ENCODE results near the gene RAB11FIP2. TPM values are rescaled to one million over a fixed set of nuclear protein-coding genes. Genes with fewer than 3 reads are reported as not detected.

RAB11FIP2 gene
- total RNA-seq, 4 donors from 2014 or later = 27.4 to 52.9 (median 39.8) TPM

DNA sequence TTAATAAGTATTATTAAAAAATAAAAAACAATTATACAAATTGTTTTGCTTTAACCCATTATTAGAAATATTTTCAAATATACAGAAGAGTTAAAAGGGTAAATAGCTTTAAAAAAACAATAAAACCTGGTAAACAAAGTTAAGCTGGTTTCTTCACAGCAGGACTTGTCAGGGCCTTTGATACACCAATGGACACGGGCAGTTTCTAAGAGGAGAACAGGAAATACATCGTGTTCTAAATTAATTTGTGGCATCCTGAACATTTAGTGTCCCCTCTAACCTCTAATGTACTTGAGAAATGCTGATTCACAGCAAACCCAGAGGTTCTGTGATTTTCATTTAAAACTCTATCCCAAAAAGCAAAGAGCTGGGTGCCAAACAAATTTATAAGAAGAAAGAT lies 80.8 kb downstream of the RAB11FIP2 start:
- no peak for DNase-seq
- H3K27me3 ChIP-seq = no peaks in the 10 kb centered on the region
- peaks cover 6 to 8% of the 10 kb centered on the region in 2 donors for H3K4me1 ChIP-seq
- no peaks in the 10 kb centered on the region for H3K36me3 ChIP-seq
- no peak overlapping the region for H3K4me3 ChIP-seq (replicated peaks in 1 of 3)
- 61 to 63% methylated on average over 2 of the region's 2 CpGs for WGBS, 2 donors
- H3K9me3 ChIP-seq = no peaks in the 10 kb centered on the region
- TF ChIP-seq, protein P1, sequence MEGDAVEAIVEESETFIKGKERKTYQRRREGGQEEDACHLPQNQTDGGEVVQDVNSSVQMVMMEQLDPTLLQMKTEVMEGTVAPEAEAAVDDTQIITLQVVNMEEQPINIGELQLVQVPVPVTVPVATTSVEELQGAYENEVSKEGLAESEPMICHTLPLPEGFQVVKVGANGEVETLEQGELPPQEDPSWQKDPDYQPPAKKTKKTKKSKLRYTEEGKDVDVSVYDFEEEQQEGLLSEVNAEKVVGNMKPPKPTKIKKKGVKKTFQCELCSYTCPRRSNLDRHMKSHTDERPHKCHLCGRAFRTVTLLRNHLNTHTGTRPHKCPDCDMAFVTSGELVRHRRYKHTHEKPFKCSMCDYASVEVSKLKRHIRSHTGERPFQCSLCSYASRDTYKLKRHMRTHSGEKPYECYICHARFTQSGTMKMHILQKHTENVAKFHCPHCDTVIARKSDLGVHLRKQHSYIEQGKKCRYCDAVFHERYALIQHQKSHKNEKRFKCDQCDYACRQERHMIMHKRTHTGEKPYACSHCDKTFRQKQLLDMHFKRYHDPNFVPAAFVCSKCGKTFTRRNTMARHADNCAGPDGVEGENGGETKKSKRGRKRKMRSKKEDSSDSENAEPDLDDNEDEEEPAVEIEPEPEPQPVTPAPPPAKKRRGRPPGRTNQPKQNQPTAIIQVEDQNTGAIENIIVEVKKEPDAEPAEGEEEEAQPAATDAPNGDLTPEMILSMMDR (IDR thresholded peaks at IDR 0.05) = no peak
- TF ChIP-seq POLR2A (IDR thresholded peaks at IDR 0.05) = no peak
- H3K27ac ChIP-seq = no peak overlapping the region
- intact Hi-C loops (cut with DNase I) = no loop called here

DNA sequence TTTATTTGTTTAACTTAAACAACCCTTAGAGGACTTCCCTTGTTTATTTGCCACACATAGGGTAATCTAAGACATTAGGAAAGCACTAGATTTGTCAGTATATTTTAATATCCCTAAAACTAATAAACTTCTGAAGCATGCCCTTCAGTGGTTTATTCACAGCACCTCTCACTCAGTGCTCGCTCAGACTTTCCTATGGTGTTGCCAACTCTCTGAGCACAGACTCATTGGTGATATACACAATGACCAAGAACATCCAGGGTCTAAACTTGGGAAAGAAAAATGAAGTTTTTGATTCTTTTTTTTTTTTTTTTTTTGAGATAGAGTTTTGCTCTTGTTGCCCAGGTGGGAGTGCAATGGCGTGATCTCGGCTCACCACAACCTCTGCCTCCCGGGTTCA lies 82.2 kb downstream of the RAB11FIP2 start:
- H3K4me1 ChIP-seq = peaks cover 6 to 8% of the 10 kb centered on the region in 2 donors
- no peak overlapping the region for H3K4me3 ChIP-seq (replicated peaks in 1 of 3)
- no peaks in the 10 kb centered on the region for H3K9me3 ChIP-seq
- peak; percentile 7 to 9 for DNase-seq
- 76% methylated on average over 4 of the region's 4 CpGs for WGBS, 2 donors
- no peak overlapping the region for H3K27ac ChIP-seq
- H3K36me3 ChIP-seq = no peaks in the 10 kb centered on the region
- H3K27me3 ChIP-seq = no peaks in the 10 kb centered on the region
- TF ChIP-seq, protein P1 (IDR thresholded peaks at IDR 0.05) = no peak
- no peak for TF ChIP-seq POLR2A (IDR thresholded peaks at IDR 0.05)
- intact Hi-C loops (cut with DNase I) = no loop called here

DNA sequence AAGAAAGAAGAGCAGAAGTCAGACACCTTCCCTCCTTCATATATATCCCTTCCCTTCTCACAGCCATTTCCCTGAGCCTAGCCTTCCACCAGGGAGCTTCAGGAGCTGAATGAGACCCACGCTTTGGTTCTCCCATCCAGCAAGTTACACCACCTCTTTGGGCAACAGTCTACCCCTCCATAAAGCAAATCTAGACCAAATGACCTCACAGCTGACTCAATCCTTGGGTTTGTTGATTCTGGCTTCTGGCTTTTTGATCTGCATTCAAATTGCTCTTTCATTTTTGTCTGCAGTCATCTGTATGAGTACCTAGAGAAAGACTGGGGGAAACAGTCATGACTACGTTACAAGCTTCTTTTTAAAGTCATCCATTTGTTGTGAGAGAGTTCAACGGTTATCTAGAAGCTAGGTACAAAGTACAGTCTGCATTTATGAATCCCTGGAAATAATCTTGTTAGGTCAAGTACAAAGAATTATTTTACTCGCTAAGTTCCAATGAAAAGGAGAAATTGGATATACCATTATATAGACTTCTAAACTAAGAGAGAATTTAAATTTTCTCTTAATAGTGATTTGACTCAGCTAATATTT lies 86.3 kb downstream of the RAB11FIP2 start:
- intact Hi-C loops (cut with DNase I) = no loop called here
- peaks cover 6 to 8% of the 10 kb centered on the region in 2 donors for H3K4me1 ChIP-seq

DNA sequence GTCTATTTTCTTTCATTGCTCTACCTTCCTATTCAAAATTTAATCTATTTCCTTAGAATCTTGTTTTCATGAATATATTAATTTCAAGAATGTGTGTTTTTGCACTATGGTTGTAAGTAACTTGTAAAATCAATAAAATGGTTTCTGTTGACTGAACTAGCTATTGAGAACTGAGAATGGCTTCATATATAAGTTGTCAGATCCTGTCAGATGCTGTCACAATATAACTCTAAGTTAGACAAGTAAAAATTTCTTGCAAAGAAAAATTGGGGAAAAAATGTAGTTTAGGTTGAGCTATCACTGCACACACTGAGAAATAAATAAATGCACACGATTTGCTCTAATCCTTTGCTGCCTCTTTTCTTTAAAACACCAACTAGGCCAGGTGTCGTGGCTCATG lies 89.8 kb downstream of the RAB11FIP2 start:
- TF ChIP-seq, protein P1 (IDR thresholded peaks at IDR 0.05) = no peak
- no peak for TF ChIP-seq POLR2A (IDR thresholded peaks at IDR 0.05)
- H3K4me3 ChIP-seq (replicated peaks in 1 of 3) = no peak overlapping the region
- no peak overlapping the region for H3K27ac ChIP-seq
- WGBS, 2 donors = 78 to 82% methylated on average over 2 of the region's 2 CpGs
- H3K27me3 ChIP-seq = no peaks in the 10 kb centered on the region
- no peaks in the 10 kb centered on the region for H3K9me3 ChIP-seq
- intact Hi-C loops (cut with DNase I) = no loop called here
- H3K4me1 ChIP-seq = no peaks in the 10 kb centered on the region
- H3K36me3 ChIP-seq = no peaks in the 10 kb centered on the region
- no peak for DNase-seq

More for the DNA sequence above, 86.3 kb downstream of the RAB11FIP2 start:
- no peak for DNase-seq
- Histone ChIP-seq H3K27me3 (no peaks in the 10 kb centered on the region), H3K36me3 (no peaks in the 10 kb centered on the region), H3K4me3 (replicated peaks in 1 of 3) (no peak overlapping the region), H3K27ac (no peak overlapping the region), H3K9me3 (no peaks in the 10 kb centered on the region)
- 86 to 95% methylated on average over 4 of the region's 4 CpGs for WGBS, 2 donors
- TF ChIP-seq, protein P1 (IDR thresholded peaks at IDR 0.05) = no peak
- no peak for TF ChIP-seq POLR2A (IDR thresholded peaks at IDR 0.05)

DNA sequence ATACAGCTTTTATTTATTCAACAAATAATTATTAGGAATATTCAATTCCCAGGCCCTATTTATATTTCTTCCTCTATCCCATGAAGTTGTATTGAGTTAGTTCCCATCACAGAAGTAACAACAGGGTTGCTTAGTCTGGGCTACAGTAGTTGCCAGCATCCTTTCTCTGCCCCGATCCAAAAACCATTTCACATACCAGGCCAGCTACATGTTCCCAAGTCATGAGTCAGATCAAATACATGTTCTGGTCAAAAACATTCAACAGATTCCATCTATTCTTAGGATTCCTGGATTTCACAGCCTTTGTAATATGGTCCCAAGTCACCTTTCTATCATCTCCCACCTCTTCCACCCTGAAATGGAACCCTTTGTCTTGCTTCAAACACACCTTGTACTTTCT lies 91.6 kb downstream of the RAB11FIP2 start:
- Histone ChIP-seq H3K27ac (no peak overlapping the region), H3K27me3 (no peaks in the 10 kb centered on the region)
- 88 to 100% methylated on average over 1 of the region's 1 CpG for WGBS, 2 donors

More for the DNA sequence above, 91.6 kb downstream of the RAB11FIP2 start:
- intact Hi-C loops (cut with DNase I) = no loop called here
- DNase-seq = no peak
- H3K9me3 ChIP-seq = no peaks in the 10 kb centered on the region
- TF ChIP-seq POLR2A (IDR thresholded peaks at IDR 0.05) = no peak
- TF ChIP-seq, protein P1 (IDR thresholded peaks at IDR 0.05) = no peak
- no peak overlapping the region for H3K4me3 ChIP-seq (replicated peaks in 1 of 3)
- H3K4me1 ChIP-seq = no peaks in the 10 kb centered on the region
- H3K36me3 ChIP-seq = no peaks in the 10 kb centered on the region

Data from thyroid gland (tissue), 4 donors.